ENCODE data around the gene HOXB2. TPM values are rescaled to one million over a fixed set of nuclear protein-coding genes. Genes with fewer than 3 reads are reported as not detected.

The HOXB2 gene
- total RNA-seq, 3 donors from 2014 or later (not counting 1 experiment from before 2014, with no cell fraction given): 21.6 to 30.5 (median 24.7) TPM

DNA sequence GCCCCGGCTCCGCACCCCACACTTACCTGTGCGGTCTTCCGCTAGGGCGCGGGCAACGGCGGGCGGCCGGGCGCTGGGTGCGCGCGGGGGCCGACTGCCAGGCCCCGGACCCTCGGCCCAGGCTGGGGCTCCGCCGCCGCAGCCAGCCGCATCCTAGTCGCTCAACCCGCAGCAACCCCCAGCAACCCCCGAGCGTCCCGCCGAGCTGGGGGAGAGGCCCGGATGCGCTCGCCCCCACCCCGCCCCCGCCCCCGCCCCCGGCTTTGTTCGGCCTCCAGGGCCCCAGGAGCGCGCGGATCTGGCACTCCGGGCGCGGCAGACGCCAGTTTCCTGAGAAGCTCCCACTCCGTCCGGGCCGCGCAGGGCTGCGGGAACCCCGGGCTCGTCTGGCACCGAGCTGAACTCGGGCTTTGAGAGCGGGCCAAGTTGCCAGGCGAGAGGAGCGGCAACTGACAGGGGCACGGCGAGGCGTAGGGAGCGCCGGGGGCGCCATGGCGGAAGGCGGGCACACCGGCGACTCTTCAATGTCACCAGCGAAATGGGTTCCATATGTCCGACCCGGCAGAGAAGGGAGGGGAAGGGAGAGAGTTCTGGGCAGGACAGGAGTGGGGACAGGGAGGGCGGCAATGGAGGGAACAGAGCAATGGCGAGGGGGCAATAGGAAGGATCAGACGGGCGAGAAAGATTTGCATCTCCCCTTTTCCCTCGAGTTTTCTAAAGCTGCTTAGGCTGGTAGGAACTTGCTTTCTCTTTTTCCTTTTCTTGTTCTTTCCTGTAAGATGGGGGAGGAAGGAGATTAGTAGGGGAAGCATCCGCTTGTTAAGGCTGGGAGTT is 19.5 kb upstream of the HOXB2 start:
- Histone ChIP-seq H3K4me1 (ENCODE audit: control insufficient read depth, insufficient read depth, low read length) (peaks cover 18% of the 10 kb centered on the region), H3K9me3 (ENCODE audit: control insufficient read depth, insufficient read depth, low read length) (no peaks in the 10 kb centered on the region), H3K27ac (ENCODE audit: low read length) (no peak overlapping the region), H3K27me3 (ENCODE audit: control insufficient read depth, insufficient read depth, low read length) (no peaks in the 10 kb centered on the region), H3K36me3 (ENCODE audit: control insufficient read depth, insufficient read depth, low read length) (no peaks in the 10 kb centered on the region), H3K4me3 (ENCODE audit: low read length) (no peak overlapping the region)
- H3K36me3 Mint-ChIP-seq: no peaks in the 10 kb centered on the region
- 51% methylated on average over 73 of the region's 73 CpGs for WGBS (ENCODE audit: insufficient coverage)
- no peaks in the 10 kb centered on the region for H3K9me3 Mint-ChIP-seq
- peaks cover 0 to 8% of the 10 kb centered on the region in 2 donors for H3K27me3 Mint-ChIP-seq (ENCODE audit: low read depth in 2 of 2)
- TF ChIP-seq, protein P1, sequence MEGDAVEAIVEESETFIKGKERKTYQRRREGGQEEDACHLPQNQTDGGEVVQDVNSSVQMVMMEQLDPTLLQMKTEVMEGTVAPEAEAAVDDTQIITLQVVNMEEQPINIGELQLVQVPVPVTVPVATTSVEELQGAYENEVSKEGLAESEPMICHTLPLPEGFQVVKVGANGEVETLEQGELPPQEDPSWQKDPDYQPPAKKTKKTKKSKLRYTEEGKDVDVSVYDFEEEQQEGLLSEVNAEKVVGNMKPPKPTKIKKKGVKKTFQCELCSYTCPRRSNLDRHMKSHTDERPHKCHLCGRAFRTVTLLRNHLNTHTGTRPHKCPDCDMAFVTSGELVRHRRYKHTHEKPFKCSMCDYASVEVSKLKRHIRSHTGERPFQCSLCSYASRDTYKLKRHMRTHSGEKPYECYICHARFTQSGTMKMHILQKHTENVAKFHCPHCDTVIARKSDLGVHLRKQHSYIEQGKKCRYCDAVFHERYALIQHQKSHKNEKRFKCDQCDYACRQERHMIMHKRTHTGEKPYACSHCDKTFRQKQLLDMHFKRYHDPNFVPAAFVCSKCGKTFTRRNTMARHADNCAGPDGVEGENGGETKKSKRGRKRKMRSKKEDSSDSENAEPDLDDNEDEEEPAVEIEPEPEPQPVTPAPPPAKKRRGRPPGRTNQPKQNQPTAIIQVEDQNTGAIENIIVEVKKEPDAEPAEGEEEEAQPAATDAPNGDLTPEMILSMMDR (IDR thresholded peaks at IDR 0.05): no peak
- peak in 2 of 3 donors; percentile 34 to 51 for ATAC-seq
- no peak overlapping the region for H3K27ac Mint-ChIP-seq
- H3K4me1 Mint-ChIP-seq: peaks cover 15 to 20% of the 10 kb centered on the region in 2 donors
- DNase-seq: no peak
- intact Hi-C loops (cut with micrococcal nuclease): no loop called here
- H3K4me3 Mint-ChIP-seq: peak overlapping the region; percentile 21

DNA sequence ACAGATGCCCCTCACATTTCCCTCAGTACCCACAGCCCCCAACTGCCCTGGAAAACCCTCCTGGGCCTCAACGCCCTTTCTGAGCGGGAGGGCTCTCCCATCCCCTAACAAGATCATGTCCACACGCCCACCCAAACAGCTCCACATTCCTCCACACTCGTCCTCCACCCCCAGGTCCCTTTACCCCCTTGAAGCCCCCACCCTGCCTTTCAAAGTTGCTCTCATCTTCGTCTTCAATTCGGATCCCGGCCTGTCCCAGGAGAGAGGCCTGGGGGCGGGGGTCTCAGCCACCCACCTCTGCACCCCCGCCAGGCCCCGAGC is 18.9 kb upstream of the HOXB2 start:
- peaks cover 16% of the 10 kb centered on the region for H3K4me1 ChIP-seq (ENCODE audit: control insufficient read depth, insufficient read depth, low read length)
- H3K36me3 ChIP-seq (ENCODE audit: control insufficient read depth, insufficient read depth, low read length): no peaks in the 10 kb centered on the region
- H3K4me3 Mint-ChIP-seq: peak overlapping the region; percentile 57
- peaks cover 15 to 17% of the 10 kb centered on the region in 2 donors for H3K4me1 Mint-ChIP-seq
- no peaks in the 10 kb centered on the region for H3K27me3 ChIP-seq (ENCODE audit: control insufficient read depth, insufficient read depth, low read length)
- no peaks in the 10 kb centered on the region for H3K9me3 Mint-ChIP-seq
- no peak overlapping the region for H3K4me3 ChIP-seq (ENCODE audit: low read length)
- TF ChIP-seq, protein P1 (IDR thresholded peaks at IDR 0.05): no peak
- H3K9me3 ChIP-seq (ENCODE audit: control insufficient read depth, insufficient read depth, low read length): no peaks in the 10 kb centered on the region
- ATAC-seq: no peak
- DNase-seq: no peak
- no peaks in the 10 kb centered on the region for H3K36me3 Mint-ChIP-seq
- H3K27me3 Mint-ChIP-seq (ENCODE audit: low read depth in 2 of 2): peaks cover 0 to 3% of the 10 kb centered on the region in 2 donors
- intact Hi-C loops (cut with micrococcal nuclease): no loop called here
- 87% methylated on average over 10 of the region's 10 CpGs for WGBS (ENCODE audit: insufficient coverage)
- no peak overlapping the region for H3K27ac ChIP-seq (ENCODE audit: low read length)
- H3K27ac Mint-ChIP-seq: no peak overlapping the region

DNA sequence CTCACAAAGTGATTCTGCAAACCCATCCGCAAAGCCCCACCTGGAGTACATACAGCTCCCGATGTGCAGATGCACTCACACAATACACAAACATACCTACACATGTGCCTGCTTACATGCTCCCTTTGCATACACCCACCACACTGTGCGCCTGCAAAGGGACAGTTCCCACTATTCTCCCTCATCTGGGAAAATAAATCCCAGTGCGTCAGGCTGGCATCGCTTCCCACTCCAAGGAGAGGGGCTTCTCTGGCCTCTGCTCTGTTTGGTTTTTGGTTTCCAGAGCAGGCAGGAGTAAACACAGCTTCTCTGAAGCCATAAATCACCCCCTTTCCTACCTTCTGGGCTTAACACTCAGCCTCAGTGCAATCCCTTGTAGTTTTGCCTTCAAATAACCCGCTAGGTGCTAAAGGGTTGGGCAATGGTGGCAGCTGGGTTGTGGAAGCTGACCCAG is 18.5 kb upstream of the HOXB2 start:
- Histone ChIP-seq H3K27ac (ENCODE audit: low read length) (no peak overlapping the region), H3K9me3 (ENCODE audit: control insufficient read depth, insufficient read depth, low read length) (no peaks in the 10 kb centered on the region), H3K36me3 (ENCODE audit: control insufficient read depth, insufficient read depth, low read length) (no peaks in the 10 kb centered on the region), H3K4me1 (ENCODE audit: control insufficient read depth, insufficient read depth, low read length) (peaks cover 16% of the 10 kb centered on the region), H3K27me3 (ENCODE audit: control insufficient read depth, insufficient read depth, low read length) (no peaks in the 10 kb centered on the region), H3K4me3 (ENCODE audit: low read length) (no peak overlapping the region)
- TF ChIP-seq, protein P1 (IDR thresholded peaks at IDR 0.05): no peak
- Mint-ChIP-seq H3K4me3 (peak overlapping the region; percentile 57), H3K27me3 (ENCODE audit: low read depth in 2 of 2) (peaks cover 0 to 6% of the 10 kb centered on the region in 2 donors), H3K36me3 (no peaks in the 10 kb centered on the region), H3K4me1 (peaks cover 15 to 17% of the 10 kb centered on the region in 2 donors), H3K27ac (no peak overlapping the region), H3K9me3 (no peaks in the 10 kb centered on the region)
- no peak for ATAC-seq
- DNase-seq: no peak
- intact Hi-C loops (cut with micrococcal nuclease): no loop called here
- WGBS (ENCODE audit: insufficient coverage): 98% methylated on average over 5 of the region's 6 CpGs
